ENCODE data around the gene ADARB2. TPM values are rescaled to one million over a fixed set of nuclear protein-coding genes. Genes with fewer than 3 reads are reported as not detected.

ADARB2 gene
- total RNA-seq, 3 donors from 2014 or later = 0.31 to 4.2 TPM; not detected in 1

GRCh38 chr10:1641402-1641801 is 95.9 kb downstream of the ADARB2 start:
- no peak for TF ChIP-seq CTCF (IDR thresholded peaks at IDR 0.05)
- DNase-seq = no peak
- H3K36me3 ChIP-seq (ENCODE audit: low read depth) = no peaks in the 10 kb centered on the region
- ATAC-seq = no peak
- no peak overlapping the region for H3K4me3 ChIP-seq
- H3K9me3 ChIP-seq = no peaks in the 10 kb centered on the region
- no peaks in the 10 kb centered on the region for H3K4me1 ChIP-seq (ENCODE audit: low read depth)
- intact Hi-C loops (cut with DNase I, micrococcal nuclease) = no loop called here

GRCh38 chr10:1638889-1639419 is 98.4 kb downstream of the ADARB2 start:
- Histone ChIP-seq H3K4me1 (ENCODE audit: low read depth) (no peaks in the 10 kb centered on the region), H3K9me3 (no peaks in the 10 kb centered on the region), H3K36me3 (ENCODE audit: low read depth) (no peaks in the 10 kb centered on the region), H3K4me3 (no peak overlapping the region)
- intact Hi-C loops (cut with DNase I, micrococcal nuclease) = no loop called here
- DNase-seq (no peak), ATAC-seq (no peak)
- no peak for TF ChIP-seq CTCF (IDR thresholded peaks at IDR 0.05)

- DNase-seq (no peak), ATAC-seq (no peak)
- H3K9me3 ChIP-seq = no peaks in the 10 kb centered on the region
- no peak overlapping the region for H3K4me3 ChIP-seq
- no peak for TF ChIP-seq CTCF (IDR thresholded peaks at IDR 0.05)
- intact Hi-C loops (cut with DNase I, micrococcal nuclease) = no loop called here
- no peaks in the 10 kb centered on the region for H3K36me3 ChIP-seq (ENCODE audit: low read depth)
- H3K4me1 ChIP-seq (ENCODE audit: low read depth) = no peaks in the 10 kb centered on the region
These were observed 102.0 kb downstream of the ADARB2 start for GRCh38 chr10:1635340-1635739.

- no peak overlapping the region for H3K4me3 ChIP-seq
- H3K4me1 ChIP-seq (ENCODE audit: low read depth) = no peaks in the 10 kb centered on the region
- H3K9me3 ChIP-seq = no peaks in the 10 kb centered on the region
- no peak for TF ChIP-seq CTCF (IDR thresholded peaks at IDR 0.05)
- H3K36me3 ChIP-seq (ENCODE audit: low read depth) = no peaks in the 10 kb centered on the region
- intact Hi-C loops (cut with DNase I, micrococcal nuclease) = no loop called here
- ATAC-seq (no peak), DNase-seq (no peak)
These were observed 103.1 kb downstream of the ADARB2 start for GRCh38 chr10:1634239-1634638.

- no peak for DNase-seq
- Histone ChIP-seq H3K4me3 (no peak overlapping the region), H3K36me3 (ENCODE audit: low read depth) (no peaks in the 10 kb centered on the region), H3K4me1 (ENCODE audit: low read depth) (no peaks in the 10 kb centered on the region), H3K9me3 (no peaks in the 10 kb centered on the region)
- ATAC-seq = no peak
- TF ChIP-seq CTCF (IDR thresholded peaks at IDR 0.05) = no peak
- intact Hi-C loops (cut with DNase I, micrococcal nuclease) = no loop called here
These were observed 103.5 kb downstream of the ADARB2 start for GRCh38 chr10:1633783-1634182.

GRCh38 chr10:1632596-1632995 is 104.7 kb downstream of the ADARB2 start:
- no peak for DNase-seq
- Histone ChIP-seq H3K4me1 (ENCODE audit: low read depth) (no peaks in the 10 kb centered on the region), H3K9me3 (no peaks in the 10 kb centered on the region), H3K36me3 (ENCODE audit: low read depth) (no peaks in the 10 kb centered on the region), H3K4me3 (no peak overlapping the region)
- TF ChIP-seq CTCF (IDR thresholded peaks at IDR 0.05) = no peak
- intact Hi-C loops (cut with DNase I, micrococcal nuclease) = no loop called here
- no peak for ATAC-seq
